ENCODE measurements around the gene FBXO11. TPM values are rescaled to one million over a fixed set of nuclear protein-coding genes. Genes with fewer than 3 reads are reported as not detected.
"Not testable (repeated sequence)": the region's sequence is repeated elsewhere in the genome, so short reads cannot be mapped to it uniquely, and the experiment has no call there.

Gene FBXO11
- total RNA-seq = 10 to 100 TPM; 36.3 to 36.4 TPM

DNA sequence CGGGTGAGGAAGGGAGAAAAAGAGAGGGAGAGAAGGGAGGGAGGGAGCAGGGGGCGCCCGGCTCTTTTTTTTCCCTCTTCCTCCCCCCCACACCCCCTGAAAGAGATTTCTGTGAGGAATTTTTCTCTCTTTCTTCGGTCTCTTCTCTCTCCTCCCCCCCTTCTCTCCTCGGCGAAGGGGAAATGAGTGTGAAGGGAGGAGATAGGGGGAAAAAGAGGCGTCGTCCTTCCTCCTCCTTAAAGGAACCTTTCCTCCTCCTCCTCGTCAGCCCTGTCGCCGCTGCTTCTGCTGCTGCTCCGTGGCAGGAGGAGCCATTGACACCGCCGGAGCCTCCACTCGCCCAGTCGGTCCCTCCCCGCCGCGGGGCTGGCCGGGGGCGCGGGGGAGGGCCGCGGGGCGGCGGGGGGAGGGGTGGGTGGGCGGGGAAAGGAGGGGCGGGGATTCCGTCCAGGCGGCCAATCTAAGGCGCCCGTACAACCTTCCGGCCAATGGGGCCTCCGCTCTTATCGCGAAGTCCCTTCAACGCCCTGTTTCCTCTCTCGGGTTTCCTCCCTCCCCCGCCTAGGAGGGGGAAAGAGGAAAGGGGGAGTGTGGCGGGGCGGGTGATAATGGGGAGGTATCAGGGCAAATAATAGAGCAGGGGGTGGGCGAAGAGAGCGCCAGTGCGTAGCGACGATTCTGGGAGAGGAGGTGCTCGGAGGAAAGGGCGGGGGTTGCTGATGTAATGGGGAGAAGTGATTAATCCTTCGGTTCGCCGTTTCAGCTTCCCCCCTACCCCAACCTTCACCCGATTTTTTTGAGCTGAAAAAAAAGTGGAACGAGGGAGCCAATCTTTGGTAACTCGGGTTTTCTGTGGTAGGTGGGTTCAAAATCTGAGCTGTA is at the start of gene FBXO11:
TSS of gene FBXO11 (minus strand) at position 342 of the 882 bp plus-strand sequence. CDS start 778 bp downstream, outside the sequence.
- H3K27me3 Mint-ChIP-seq = no peaks in the 10 kb centered on the region
- peak; percentile 94 for DNase-seq
- H3K36me3 Mint-ChIP-seq = peaks cover 6% of the 10 kb centered on the region
- H3K4me1 Mint-ChIP-seq = peaks cover 28% of the 10 kb centered on the region
- peak within 1 kb of the TSS; percentile 95 for H3K27ac Mint-ChIP-seq
- H3K9me3 Mint-ChIP-seq = no peaks in the 10 kb centered on the region
- peak within 1 kb of the TSS; percentile 88 for H3K4me3 Mint-ChIP-seq

DNA sequence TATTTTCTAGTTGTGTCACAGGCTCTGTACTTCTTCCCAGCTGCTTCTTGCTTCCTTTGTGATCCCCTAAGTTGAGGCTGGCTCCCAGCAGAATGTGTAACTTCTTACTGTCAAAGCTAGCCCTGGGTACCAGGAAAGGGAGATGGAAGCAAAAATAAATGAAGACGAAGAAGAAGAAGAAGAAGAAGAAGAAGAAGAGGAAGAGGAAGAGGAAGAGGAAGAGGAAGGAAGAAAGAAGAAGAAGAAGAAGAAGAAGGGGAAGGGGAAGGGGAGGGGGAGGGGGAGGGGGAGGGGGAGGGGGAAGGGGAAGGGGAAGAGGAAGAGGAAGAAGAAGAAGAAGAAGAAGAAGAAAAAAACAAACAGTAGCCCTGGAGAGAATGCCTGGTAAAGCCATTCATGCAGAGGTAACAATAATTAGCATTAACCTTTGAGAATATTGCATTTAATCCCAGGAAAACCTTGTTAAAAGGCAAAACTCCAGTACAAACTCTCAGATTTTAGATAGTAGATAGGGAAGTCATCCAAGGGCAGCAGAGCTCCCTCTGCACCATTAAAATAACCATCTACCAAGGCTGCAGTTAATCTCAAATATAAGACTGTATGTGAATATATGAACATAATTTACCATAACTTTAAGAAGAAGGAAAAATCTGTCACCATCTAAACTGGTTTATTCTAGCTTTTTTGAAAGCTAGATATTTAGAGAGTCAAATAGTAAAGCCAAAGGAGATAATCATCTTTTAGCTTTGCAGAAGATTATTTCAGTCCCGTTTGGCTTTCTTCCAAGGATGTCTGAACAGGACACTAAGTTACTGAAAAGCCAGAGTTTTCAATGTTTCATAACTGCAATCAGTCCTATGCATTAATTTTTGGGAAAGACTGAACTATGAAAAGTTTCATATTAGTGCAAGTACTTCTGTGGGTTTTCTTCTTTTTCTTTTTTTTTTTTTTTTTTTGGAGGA is 44.3 kb upstream of the FBXO11 start:
- Mint-ChIP-seq H3K27ac (no peak overlapping the region), H3K4me1 (no peaks in the 10 kb centered on the region), H3K4me3 (no peak overlapping the region), H3K36me3 (no peaks in the 10 kb centered on the region), H3K27me3 (peaks cover 5% of the 10 kb centered on the region), H3K9me3 (no peaks in the 10 kb centered on the region)
- DNase-seq = no peak

DNA sequence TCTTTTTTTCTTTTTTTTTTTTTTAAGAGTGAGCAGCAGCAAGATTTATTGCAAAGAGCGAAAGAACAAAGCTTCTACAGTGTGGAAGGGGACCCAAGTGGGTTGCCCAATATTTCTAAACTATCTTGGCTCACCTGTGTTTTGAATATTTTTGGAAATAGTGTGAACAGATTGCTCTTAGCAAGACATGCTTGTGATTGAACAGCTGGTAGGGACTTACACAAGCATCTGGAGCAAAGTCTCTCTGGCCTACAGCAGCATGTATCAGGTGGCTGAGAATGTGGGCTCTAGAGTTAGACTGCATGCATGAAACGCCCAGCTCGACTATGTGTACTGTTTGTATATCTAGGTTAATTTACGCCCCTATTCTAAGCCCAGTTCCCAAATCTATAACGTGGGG is 40.3 kb upstream of the FBXO11 start:
- no peak overlapping the region for H3K27ac Mint-ChIP-seq
- no peak for DNase-seq
- no peak overlapping the region for H3K4me3 Mint-ChIP-seq
- no peaks in the 10 kb centered on the region for H3K4me1 Mint-ChIP-seq
- H3K27me3 Mint-ChIP-seq = no peaks in the 10 kb centered on the region
- no peaks in the 10 kb centered on the region for H3K9me3 Mint-ChIP-seq
- no peaks in the 10 kb centered on the region for H3K36me3 Mint-ChIP-seq

DNA sequence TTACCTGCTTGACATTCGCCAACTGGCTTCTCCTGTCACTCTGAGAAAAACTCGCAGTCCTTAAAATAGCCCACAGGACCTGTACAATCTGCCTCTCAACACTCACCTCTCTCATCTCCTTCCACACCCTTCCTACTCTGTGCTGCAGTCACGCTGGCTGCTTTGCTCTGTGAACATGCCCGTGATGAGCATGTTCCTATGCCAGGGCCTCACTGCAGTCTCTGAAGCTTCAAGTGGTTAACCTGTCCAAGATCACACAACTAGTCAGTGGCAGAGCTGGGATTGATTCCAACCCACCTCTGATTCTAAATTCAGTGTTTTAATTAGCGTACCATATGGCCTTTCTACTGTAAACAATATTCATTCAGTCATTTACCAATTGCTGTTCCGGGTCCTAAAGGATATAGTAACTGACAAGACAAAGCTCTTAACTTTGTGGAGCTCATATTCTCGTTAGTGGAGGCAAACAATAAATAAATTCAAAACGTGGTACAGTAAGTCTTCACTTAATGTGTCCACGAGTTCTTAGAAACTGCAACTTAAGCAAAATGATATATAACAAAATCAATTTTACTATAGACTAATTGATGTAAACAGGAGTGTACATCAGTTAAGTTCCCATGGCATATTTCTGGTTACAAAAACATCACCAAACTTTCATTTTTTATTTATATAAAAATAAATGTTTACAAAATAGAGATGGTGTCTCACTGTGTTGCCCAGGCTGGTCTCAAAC is 38.9 kb upstream of the FBXO11 start:
- Mint-ChIP-seq H3K36me3 (no peaks in the 10 kb centered on the region), H3K4me1 (no peaks in the 10 kb centered on the region), H3K4me3 (no peak overlapping the region)

DNA sequence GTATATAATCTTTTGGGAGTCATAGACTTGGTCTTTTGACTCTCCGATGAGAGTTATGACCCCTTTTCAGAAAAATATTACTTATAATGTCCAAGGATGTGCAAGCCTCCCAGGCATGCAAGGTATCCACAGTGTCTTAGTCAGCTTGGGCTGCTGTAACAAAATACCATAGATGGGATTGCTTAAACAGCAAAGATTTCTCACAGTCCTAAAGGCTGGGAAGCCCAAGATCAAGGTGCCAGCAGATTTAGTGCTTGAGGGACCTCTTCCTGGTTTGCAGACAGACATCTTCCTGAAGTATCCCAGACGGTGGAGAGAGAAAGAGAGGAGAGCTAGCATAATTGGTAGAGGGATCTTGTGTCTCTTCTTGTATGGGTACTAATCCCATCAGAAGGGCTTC is 35.6 kb upstream of the FBXO11 start:
- Mint-ChIP-seq H3K9me3 (no peaks in the 10 kb centered on the region), H3K4me3 (no peak overlapping the region), H3K27ac (no peak overlapping the region), H3K4me1 (no peaks in the 10 kb centered on the region), H3K27me3 (no peaks in the 10 kb centered on the region), H3K36me3 (no peaks in the 10 kb centered on the region)
- no peak for DNase-seq

More for the DNA sequence above, 38.9 kb upstream of the FBXO11 start:
- H3K27me3 Mint-ChIP-seq = no peaks in the 10 kb centered on the region
- DNase-seq = no peak
- no peak overlapping the region for H3K27ac Mint-ChIP-seq
- no peaks in the 10 kb centered on the region for H3K9me3 Mint-ChIP-seq

DNA sequence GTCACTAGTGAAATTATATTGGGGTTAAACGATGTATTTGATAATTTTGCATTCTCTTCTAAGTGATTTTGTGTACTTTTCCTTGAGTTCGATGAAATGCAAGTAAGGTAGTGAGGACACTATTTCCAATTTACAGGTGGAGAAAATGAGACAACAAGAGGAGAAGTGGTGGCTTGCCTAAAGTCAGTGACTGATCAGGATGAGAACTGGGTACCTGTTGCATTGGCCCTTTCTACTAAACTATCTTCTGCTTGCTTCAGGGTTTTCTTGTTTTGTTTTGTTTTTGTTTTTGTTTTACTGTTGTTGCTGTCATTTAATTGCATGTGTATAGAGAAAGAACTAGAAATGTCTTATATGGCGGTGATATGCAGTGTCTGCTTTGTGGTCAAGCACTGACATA is 31.4 kb upstream of the FBXO11 start:
- Mint-ChIP-seq H3K27me3 (no peaks in the 10 kb centered on the region), H3K4me1 (no peaks in the 10 kb centered on the region), H3K27ac (no peak overlapping the region), H3K36me3 (no peaks in the 10 kb centered on the region), H3K4me3 (no peak overlapping the region), H3K9me3 (no peaks in the 10 kb centered on the region)
- DNase-seq = no peak

DNA sequence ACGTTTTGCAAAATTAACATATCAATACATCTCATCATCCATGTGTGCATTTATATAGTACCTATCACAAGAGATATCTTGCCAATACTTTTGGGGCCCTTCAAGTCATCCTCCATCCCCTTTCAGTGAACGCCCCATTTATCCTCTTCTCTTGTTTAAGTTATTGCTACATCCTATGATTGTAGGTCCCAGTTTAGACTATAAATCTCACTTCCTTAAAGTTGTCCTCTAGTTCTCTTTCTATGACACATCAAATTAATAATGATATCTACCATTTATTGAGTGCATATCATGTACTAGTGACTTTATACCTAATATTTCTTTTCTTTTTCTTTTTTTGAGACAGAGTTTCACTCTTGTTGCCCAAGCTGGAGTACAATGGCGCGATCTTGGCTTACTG is 28.8 kb upstream of the FBXO11 start:
- H3K27me3 Mint-ChIP-seq = no peaks in the 10 kb centered on the region
- H3K9me3 Mint-ChIP-seq = no peaks in the 10 kb centered on the region
- no peak overlapping the region for H3K4me3 Mint-ChIP-seq
- H3K27ac Mint-ChIP-seq = no peak overlapping the region
- no peaks in the 10 kb centered on the region for H3K4me1 Mint-ChIP-seq
- H3K36me3 Mint-ChIP-seq = no peaks in the 10 kb centered on the region
- DNase-seq = no peak

DNA sequence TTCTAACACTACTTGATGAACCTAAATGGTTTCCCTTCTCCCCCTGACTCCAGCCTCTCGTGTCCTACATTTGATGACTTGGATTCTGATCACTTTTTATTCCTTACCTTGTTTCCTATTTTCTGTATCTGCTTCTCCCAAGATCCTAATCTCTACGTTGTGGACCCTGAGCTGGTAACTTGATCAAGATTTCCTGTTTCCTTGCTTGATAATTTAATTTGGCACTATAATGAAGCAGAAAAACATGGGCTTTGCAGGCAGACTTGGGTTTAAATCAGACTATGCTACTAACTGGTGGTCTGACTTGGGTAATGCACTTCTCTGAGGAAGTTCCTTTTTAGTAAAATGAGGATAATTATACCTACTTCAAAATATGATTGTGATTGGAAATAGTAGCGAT is 11.7 kb upstream of the FBXO11 start:
- Mint-ChIP-seq H3K27ac (no peak overlapping the region), H3K36me3 (no peaks in the 10 kb centered on the region), H3K4me3 (no peak overlapping the region), H3K9me3 (no peaks in the 10 kb centered on the region), H3K4me1 (peaks cover 8% of the 10 kb centered on the region), H3K27me3 (no peaks in the 10 kb centered on the region)
- no peak for DNase-seq

DNA sequence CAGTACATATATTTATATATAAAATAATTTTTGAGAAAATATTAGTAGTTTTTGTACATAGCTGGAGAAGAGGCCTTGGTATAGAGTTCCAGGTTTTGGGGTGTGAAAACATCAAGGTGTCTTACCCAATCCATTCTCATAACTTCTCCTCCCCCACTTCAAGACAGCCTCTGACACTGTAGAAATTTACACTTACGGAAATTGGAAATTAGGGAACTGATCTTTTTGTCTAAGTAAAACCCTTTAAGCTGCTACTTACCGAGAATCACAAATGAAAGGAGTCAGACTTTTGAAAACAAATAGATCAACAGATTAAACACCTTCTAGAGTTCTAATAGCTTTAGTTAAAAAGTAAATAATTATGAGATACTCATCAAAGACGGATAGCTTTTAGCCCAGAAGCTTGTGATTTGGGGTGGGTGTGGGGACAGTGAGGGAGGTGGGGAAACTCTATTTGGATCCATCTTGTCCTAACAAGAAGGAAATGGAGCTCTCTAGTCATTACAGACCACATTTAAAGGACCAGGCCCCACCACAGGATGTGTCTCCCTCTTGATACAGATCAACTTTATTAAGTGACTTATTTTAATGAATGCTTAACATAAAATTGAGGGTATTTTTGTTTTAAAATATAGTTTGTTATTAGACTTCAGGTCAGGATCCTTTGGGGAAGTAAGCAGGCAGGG is 11.1 kb upstream of the FBXO11 start:
- H3K4me1 Mint-ChIP-seq = peaks cover 8% of the 10 kb centered on the region
- DNase-seq = no peak
- no peaks in the 10 kb centered on the region for H3K27me3 Mint-ChIP-seq
- no peak overlapping the region for H3K27ac Mint-ChIP-seq
- H3K36me3 Mint-ChIP-seq = no peaks in the 10 kb centered on the region
- H3K9me3 Mint-ChIP-seq = no peaks in the 10 kb centered on the region
- no peak overlapping the region for H3K4me3 Mint-ChIP-seq

DNA sequence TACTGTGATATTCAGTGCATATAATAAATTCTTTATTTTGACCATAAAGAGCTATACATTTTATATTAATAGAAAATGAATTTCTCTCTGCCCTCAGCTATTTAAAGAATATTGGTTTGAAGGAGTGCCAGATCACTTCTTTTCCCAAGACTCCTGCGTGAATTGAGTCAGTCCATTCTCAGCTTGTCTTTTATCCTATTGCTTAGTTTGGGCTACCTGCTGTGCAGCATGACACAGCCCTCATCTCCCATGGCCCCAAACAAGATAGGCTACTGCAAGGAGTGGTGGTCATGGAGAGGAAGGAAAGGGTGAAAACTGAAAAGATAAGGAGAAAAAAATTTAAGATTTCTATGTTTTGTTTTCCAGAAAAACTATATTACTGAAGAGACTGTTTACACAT is 10.1 kb upstream of the FBXO11 start:
- Mint-ChIP-seq H3K27me3 (no peaks in the 10 kb centered on the region), H3K9me3 (no peaks in the 10 kb centered on the region), H3K36me3 (no peaks in the 10 kb centered on the region), H3K4me1 (peaks cover 8% of the 10 kb centered on the region), H3K4me3 (no peak overlapping the region), H3K27ac (no peak overlapping the region)
- DNase-seq = no peak

DNA sequence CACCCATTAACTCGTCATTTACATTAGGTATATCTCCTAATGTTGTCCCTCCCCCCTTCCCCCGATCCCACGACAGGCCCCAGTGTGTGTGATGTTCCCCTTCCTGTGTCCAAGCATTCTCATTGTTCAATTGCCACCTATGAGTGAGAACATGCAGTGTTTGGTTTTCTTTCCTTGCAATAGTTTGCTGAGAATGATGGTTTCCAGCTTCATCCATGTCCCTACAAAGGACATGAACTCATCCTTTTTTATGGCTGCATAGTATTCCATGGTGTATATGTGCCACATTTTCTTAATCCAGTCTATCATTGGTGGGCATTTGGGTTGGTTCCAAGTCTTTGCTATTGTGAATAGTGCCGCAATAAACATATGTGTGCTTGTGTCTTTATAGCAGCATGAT is 4.4 kb upstream of the FBXO11 start:
- not testable (repeated sequence) for H3K36me3 Mint-ChIP-seq, H3K4me1 Mint-ChIP-seq, H3K27me3 Mint-ChIP-seq, H3K4me3 Mint-ChIP-seq, DNase-seq, H3K27ac Mint-ChIP-seq, H3K9me3 Mint-ChIP-seq

DNA sequence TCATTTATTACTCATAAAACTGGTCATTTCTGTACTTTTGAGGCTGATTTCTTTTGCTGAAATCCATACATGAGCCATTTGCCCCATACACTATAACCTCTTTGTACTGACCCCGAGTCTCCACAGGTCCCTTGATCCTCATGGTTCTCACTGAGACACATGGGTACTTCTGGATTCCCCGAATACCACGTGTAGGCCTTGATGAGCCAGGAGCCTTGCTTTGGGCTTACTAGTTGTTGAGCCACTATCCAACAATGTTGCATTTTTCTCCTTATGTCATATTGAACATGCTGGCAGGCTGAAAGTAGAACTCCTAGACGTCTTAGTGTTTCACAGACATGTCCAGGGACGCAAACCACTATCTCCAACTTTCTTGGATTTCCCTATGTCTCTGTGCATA is 2.4 kb upstream of the FBXO11 start:
- H3K4me1 Mint-ChIP-seq = peaks cover 8% of the 10 kb centered on the region
- no peak for DNase-seq
- no peaks in the 10 kb centered on the region for H3K27me3 Mint-ChIP-seq
- no peak overlapping the region for H3K4me3 Mint-ChIP-seq
- H3K9me3 Mint-ChIP-seq = no peaks in the 10 kb centered on the region
- peaks cover 6% of the 10 kb centered on the region for H3K36me3 Mint-ChIP-seq
- H3K27ac Mint-ChIP-seq = no peak overlapping the region

DNA sequence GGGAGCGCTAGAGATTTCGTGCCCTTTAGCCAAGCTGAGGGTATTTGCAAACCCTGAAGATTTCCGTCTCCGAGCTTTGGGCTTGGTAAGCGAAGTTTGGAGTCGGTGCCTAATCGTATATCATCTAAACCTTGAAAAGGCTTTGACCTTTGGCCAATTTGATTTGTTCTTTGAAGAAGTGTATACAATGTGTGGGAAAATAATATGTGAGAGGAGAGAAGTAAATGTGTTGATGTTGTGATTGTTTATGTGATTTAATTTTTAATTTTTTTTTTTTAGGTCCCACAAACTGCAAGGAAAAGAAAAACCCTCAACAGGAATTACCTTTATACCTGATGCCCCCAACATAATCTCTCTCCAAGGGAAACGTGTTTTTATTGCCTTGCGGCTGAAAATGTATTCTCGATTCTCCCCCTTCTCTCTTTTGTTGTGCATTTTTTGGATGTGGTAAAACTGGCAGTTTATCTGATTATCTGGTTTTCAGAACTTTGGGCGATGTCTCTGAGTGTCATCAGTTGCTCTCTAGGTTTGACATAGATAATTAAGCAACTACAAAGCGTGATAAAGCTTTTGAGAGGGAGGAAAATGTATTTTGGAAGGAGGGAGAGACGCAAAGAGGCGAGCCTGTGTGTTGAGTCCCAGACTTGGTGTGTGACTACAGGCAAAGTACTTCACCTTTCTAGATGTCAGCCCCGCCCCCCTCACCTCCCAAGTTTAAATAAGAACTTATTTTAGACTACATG is 912 bp upstream of the FBXO11 start:
- DNase-seq = no peak
- H3K4me3 Mint-ChIP-seq = peak overlapping the region; percentile 88
- peaks cover 6% of the 10 kb centered on the region for H3K36me3 Mint-ChIP-seq
- H3K27ac Mint-ChIP-seq = peak overlapping the region; percentile 94
- H3K4me1 Mint-ChIP-seq = peaks cover 23% of the 10 kb centered on the region
- H3K27me3 Mint-ChIP-seq = no peaks in the 10 kb centered on the region
- no peaks in the 10 kb centered on the region for H3K9me3 Mint-ChIP-seq
